H1 (cell line): ENCODE results near the gene IRF8. TPM values are rescaled to one million over a fixed set of nuclear protein-coding genes. Genes with fewer than 3 reads are reported as not detected.

Experiments used
- CTCF ChIA-PET: fragments of 300-600 bp; sonication (Branson Sonifier 250); formaldehyde crosslinking; loops from one replicate; lab custom pipeline; 2021; ENCODE audit not compliant: partially characterized antibody; lab: Charles Lee
- POLR2A ChIA-PET: fragments of 300-600 bp; sonication (Branson Sonifier 250); formaldehyde crosslinking; loops from one replicate; lab custom pipeline; 2021; ENCODE audit warnings: inconsistent platforms; ENCODE audit not compliant: partially characterized antibody; lab: Charles Lee
- DNase-seq, 2 experiments: peaks; one replicate each; pipeline versions ENCODE4 v3.0.0 to v3.0.0-alpha.2; 2010 to 2022; ENCODE audit warnings: low spot score in 2 of 2, low read depth in 1 of 2, mixed read lengths in 1 of 2
- FAIRE-seq: peaks from 2 replicates; lab custom pipeline; 2011; peaks lifted over from hg19 to GRCh38; lab: Jason Lieb, UNC
- H2AFZ ChIP-seq: 2 replicates; pipeline ENCODE4 v1.8.1; 2012; ENCODE audit warnings: low read length, inconsistent platforms
- H2AK5ac ChIP-seq: 2 replicates; pipeline ENCODE4 v1.6.1; 2013; ENCODE audit warnings: low read depth, low read length
- H2BK120ac ChIP-seq: replicated peaks from 2 replicates; pipeline ENCODE3; 2013; ENCODE audit warnings: low read depth, low read length, inconsistent platforms
- H2BK12ac ChIP-seq: 2 replicates; pipeline ENCODE4 v1.6.1; 2013; ENCODE audit warnings: low read depth, low read length
- H2BK15ac ChIP-seq: 2 replicates; pipeline ENCODE4 v1.6.1; 2013; ENCODE audit warnings: low read length
- H2BK20ac ChIP-seq: 2 replicates; pipeline ENCODE4 v1.6.1; 2013; ENCODE audit warnings: low read length
- H2BK5ac ChIP-seq: 2 replicates; pipeline ENCODE4 v1.6.1; 2013; ENCODE audit warnings: low read depth, low read length
- H3K14ac ChIP-seq: 2 replicates; pipeline ENCODE4 v1.6.1; 2013; ENCODE audit warnings: inconsistent platforms; ENCODE audit not compliant: insufficient read length
- H3K18ac ChIP-seq: 2 replicates; pipeline ENCODE4 v1.6.1; 2013; ENCODE audit warnings: low read length; ENCODE audit errors: extremely low read depth
- H3K23ac ChIP-seq: 2 replicates; pipeline ENCODE4 v1.6.1; 2013; ENCODE audit warnings: inconsistent platforms; ENCODE audit not compliant: insufficient read length
- H3K23me2 ChIP-seq: 2 replicates; pipeline ENCODE4 v1.6.1; 2013; ENCODE audit warnings: low read depth, low read length
- H3K27ac ChIP-seq: 2 replicates; pipeline ENCODE4 v1.6.1; 2011; ENCODE audit warnings: low read depth, low read length, inconsistent platforms
- H3K27me3 ChIP-seq, 4 experiments: replicated peaks in 1 of 4; 1 replicate in 1 of 4; 2 replicates in 3 of 4; pipeline versions ENCODE4 v1.6.1 to v1.8.1; 2011 to 2013; ENCODE audit warnings: low read length in 3 of 4, mild to moderate bottlenecking in 3 of 4, inconsistent platforms in 2 of 4, mixed read lengths in 2 of 4, moderate library complexity in 1 of 4; ENCODE audit not compliant: control insufficient read depth in 3 of 4, insufficient read depth in 3 of 4; ENCODE audit errors: extremely low read depth in 1 of 4
- H3K36me3 ChIP-seq, 4 experiments: 2 replicates each; pipeline versions ENCODE4 v1.6.1 to v1.8.1; 2011 to 2013; ENCODE audit warnings: mild to moderate bottlenecking in 4 of 4, low read length in 3 of 4, moderate library complexity in 2 of 4, control low read depth in 1 of 4, inconsistent platforms in 1 of 4; ENCODE audit not compliant: insufficient read depth in 4 of 4, control insufficient read depth in 2 of 4
- H3K4ac ChIP-seq: replicated peaks from 2 replicates; pipeline ENCODE3; 2013; ENCODE audit warnings: low read length, low read depth, mixed read lengths, inconsistent platforms; ENCODE audit not compliant: insufficient read length
- H3K4me1 ChIP-seq, 4 experiments: replicated peaks in 1 of 4; 1 replicate in 1 of 4; 2 replicates in 3 of 4; pipeline versions ENCODE4 v1.6.1 to v1.8.1; 2011 to 2013; ENCODE audit warnings: low read length in 3 of 4, inconsistent platforms in 2 of 4, mixed read lengths in 1 of 4; ENCODE audit not compliant: insufficient read depth in 4 of 4, control insufficient read depth in 3 of 4
- H3K4me2 ChIP-seq, 2 experiments: 2 replicates each; pipeline versions ENCODE4 v1.6.1 to v1.8.1; 2011 to 2013; ENCODE audit warnings: low read depth in 2 of 2, low read length in 2 of 2, control low read depth in 1 of 2, inconsistent platforms in 1 of 2, mild to moderate bottlenecking in 1 of 2; ENCODE audit not compliant: insufficient read depth in 1 of 2
- H3K4me3 ChIP-seq, 4 experiments: fragments of 200-600, 300-600 bp in 1 of 4; sonication (generic), shearing (Covaris generic), sonication (Bioruptor Twin) in 1 of 4; 2 replicates each; pipeline versions ENCODE4 v1.5.1 to v1.8.1; 2011 to 2016; ENCODE audit warnings: low read length in 4 of 4, low read depth in 3 of 4, control low read depth in 2 of 4, inconsistent platforms in 2 of 4, mild to moderate bottlenecking in 2 of 4, mixed read lengths in 1 of 4, moderate library complexity in 1 of 4; ENCODE audit not compliant: insufficient read depth in 2 of 4; ENCODE audit errors: extremely low read depth in 1 of 4
- H3K56ac ChIP-seq: replicated peaks from 2 replicates; pipeline ENCODE3; 2013; ENCODE audit warnings: low read depth, mild to moderate bottlenecking, mixed read lengths, low read length, inconsistent platforms; ENCODE audit not compliant: insufficient read length
- H3K79me1 ChIP-seq: 2 replicates; pipeline ENCODE4 v1.6.1; 2013; ENCODE audit warnings: low read depth, low read length, control low read depth
- H3K79me2 ChIP-seq, 2 experiments: 2 replicates each; pipeline versions ENCODE4 v1.6.1 to v1.8.1; 2012 to 2013; ENCODE audit warnings: low read length in 2 of 2, mild to moderate bottlenecking in 2 of 2, inconsistent platforms in 1 of 2; ENCODE audit not compliant: insufficient read depth in 2 of 2, control insufficient read depth in 1 of 2
- H3K9ac ChIP-seq, 4 experiments: replicated peaks in 1 of 4; 1 replicate in 1 of 4; 2 replicates in 3 of 4; pipeline versions ENCODE4 v1.6.1 to v1.8.1; 2011 to 2013; ENCODE audit warnings: low read depth in 3 of 4, low read length in 3 of 4, control low read depth in 2 of 4, mild to moderate bottlenecking in 2 of 4, moderate library complexity in 2 of 4, inconsistent platforms in 1 of 4; ENCODE audit errors: extremely low read depth in 1 of 4
- H3K9me3 ChIP-seq, 2 experiments: 2 replicates each; pipeline versions ENCODE4 v1.6.1 to v1.8.1; 2012 to 2013; ENCODE audit warnings: mild to moderate bottlenecking in 2 of 2, moderate library complexity in 2 of 2, control low read depth in 1 of 2, inconsistent platforms in 1 of 2, low read depth in 1 of 2, low read length in 1 of 2, mixed read lengths in 1 of 2; ENCODE audit not compliant: insufficient read depth in 2 of 2
- H4K20me1 ChIP-seq, 2 experiments: replicated peaks in 1 of 2; 2 replicates each; pipeline versions ENCODE3 to v1.8.1; 2011 to 2013; ENCODE audit warnings: inconsistent platforms in 2 of 2, low read length in 2 of 2, mild to moderate bottlenecking in 1 of 2; ENCODE audit not compliant: insufficient read depth in 2 of 2, control insufficient read depth in 1 of 2
- H4K5ac ChIP-seq: 2 replicates; pipeline ENCODE4 v1.6.1; 2013; ENCODE audit warnings: low read length, low read depth, mixed read lengths, inconsistent platforms; ENCODE audit not compliant: insufficient read length
- H4K8ac ChIP-seq: 2 replicates; pipeline ENCODE4 v1.8.0; 2013; ENCODE audit warnings: mild to moderate bottlenecking, moderate library complexity, low read length, inconsistent platforms; ENCODE audit not compliant: insufficient read depth; ENCODE audit errors: extremely low read depth
- H4K91ac ChIP-seq: replicated peaks from 2 replicates; pipeline ENCODE3; 2013; ENCODE audit warnings: low read length, mixed read lengths, inconsistent platforms; ENCODE audit not compliant: insufficient read length
- ASH2L ChIP-seq: fragments of 200-600, 300-600 bp; sonication (generic); IDR thresholded peaks from one replicate; pipeline ENCODE4 v1.7.1; 2017; ENCODE audit warnings: low read length
- CREB1 ChIP-seq: IDR thresholded peaks from 2 replicates; pipeline ENCODE4 v1.6.1; 2012; ENCODE audit warnings: inconsistent platforms
- JUND ChIP-seq: IDR thresholded peaks from 2 replicates; pipeline ENCODE4 v1.6.1; 2011; ENCODE audit warnings: mild to moderate bottlenecking, improper control_type of control experiment, low read length
- KDM4A ChIP-seq: IDR thresholded peaks from one replicate; pipeline ENCODE4 v1.7.1; 2012; ENCODE audit warnings: low read depth, mild to moderate bottlenecking, moderate library complexity, low read length, inconsistent platforms; ENCODE audit not compliant: severe bottlenecking
- KDM5A ChIP-seq: fragments of 200-600 bp; IDR thresholded peaks from 2 replicates; pipeline ENCODE4 v1.7.1; 2012; ENCODE audit warnings: mild to moderate bottlenecking, low read length, inconsistent platforms, mixed read lengths
- MAFK ChIP-seq: IDR thresholded peaks from 2 replicates; pipeline ENCODE4 v1.6.1; 2012; ENCODE audit warnings: low read depth, mild to moderate bottlenecking, improper control_type of control experiment, low read length
- NANOG ChIP-seq: IDR thresholded peaks from 2 replicates; pipeline ENCODE4 v1.6.1; 2011; ENCODE audit warnings: low read length, low read depth, mild to moderate bottlenecking, inconsistent platforms; ENCODE audit not compliant: insufficient read depth, poor library complexity, severe bottlenecking
- SP1 ChIP-seq: IDR thresholded peaks from 2 replicates; pipeline ENCODE4 v1.6.1; 2011; ENCODE audit warnings: low read depth, low read length
- SP4 ChIP-seq: IDR thresholded peaks from 2 replicates; pipeline ENCODE4 v1.6.1; 2012; ENCODE audit warnings: low read length, inconsistent platforms
- YY1 ChIP-seq: IDR thresholded peaks from 2 replicates; pipeline ENCODE4 v1.6.1; 2011; ENCODE audit warnings: low read depth, mild to moderate bottlenecking, low read length
- WGBS, 2 experiments: shearing (Covaris generic) in 1 of 2; methylation state at CpG; one replicate each; pipeline versions ENCODE4 v1.1.6 to v1.1.7; 2013 to 2015; ENCODE audit warnings: low lambda C conversion rate in 2 of 2, mixed read lengths in 2 of 2, inconsistent platforms in 1 of 2, low coverage in 1 of 2, missing lambda C conversion rate in 1 of 2; ENCODE audit not compliant: insufficient replicate concordance in 2 of 2, insufficient coverage in 1 of 2, insufficient read length in 1 of 2; ENCODE audit errors: extremely low coverage in 1 of 2, missing lambda C conversion rate in 1 of 2; 5-methylcytosine and 5-hydroxymethylcytosine counted together
- polyA plus RNA-seq, 7 experiments: library from polyadenylated mRNA; depleted of rRNA in 3 of 7; stranded (reverse) in 5 of 7; unstranded in 2 of 7; fragments of >200 nt in 5 of 7; fragments of 200-250 nt in 2 of 7; gene quantifications; 1 replicate in 5 of 7; 2 replicates in 1 of 7; 4 replicates in 1 of 7; pipeline versions ENCODE4 v1.2.1 to v1.2.3, GENCODE V29; 2011 to 2013; ENCODE audit warnings: missing spikeins in 2 of 7, mixed read lengths in 2 of 7
- total RNA-seq: library from RNA; stranded (reverse); fragmentation: NEBNext Ultra II Directional; extraction: Animal tissue kit (Norgen Biotek cat#: 25700); gene quantifications from 2 replicates; pipeline ENCODE4 v1.2.1, GENCODE V29; 2021
- TF ChIP-seq, protein P1 (sequence below): IDR thresholded peaks from 2 replicates; pipeline ENCODE4 v1.6.1; 2012; ENCODE audit warnings: inconsistent platforms

The IRF8 gene
- total and polyA plus RNA-seq, 2 of the 8 experiments (the other 6 are each of a cell fraction or from before 2014, with no cell fraction given): 0.35 to 2.0 TPM

DNA sequence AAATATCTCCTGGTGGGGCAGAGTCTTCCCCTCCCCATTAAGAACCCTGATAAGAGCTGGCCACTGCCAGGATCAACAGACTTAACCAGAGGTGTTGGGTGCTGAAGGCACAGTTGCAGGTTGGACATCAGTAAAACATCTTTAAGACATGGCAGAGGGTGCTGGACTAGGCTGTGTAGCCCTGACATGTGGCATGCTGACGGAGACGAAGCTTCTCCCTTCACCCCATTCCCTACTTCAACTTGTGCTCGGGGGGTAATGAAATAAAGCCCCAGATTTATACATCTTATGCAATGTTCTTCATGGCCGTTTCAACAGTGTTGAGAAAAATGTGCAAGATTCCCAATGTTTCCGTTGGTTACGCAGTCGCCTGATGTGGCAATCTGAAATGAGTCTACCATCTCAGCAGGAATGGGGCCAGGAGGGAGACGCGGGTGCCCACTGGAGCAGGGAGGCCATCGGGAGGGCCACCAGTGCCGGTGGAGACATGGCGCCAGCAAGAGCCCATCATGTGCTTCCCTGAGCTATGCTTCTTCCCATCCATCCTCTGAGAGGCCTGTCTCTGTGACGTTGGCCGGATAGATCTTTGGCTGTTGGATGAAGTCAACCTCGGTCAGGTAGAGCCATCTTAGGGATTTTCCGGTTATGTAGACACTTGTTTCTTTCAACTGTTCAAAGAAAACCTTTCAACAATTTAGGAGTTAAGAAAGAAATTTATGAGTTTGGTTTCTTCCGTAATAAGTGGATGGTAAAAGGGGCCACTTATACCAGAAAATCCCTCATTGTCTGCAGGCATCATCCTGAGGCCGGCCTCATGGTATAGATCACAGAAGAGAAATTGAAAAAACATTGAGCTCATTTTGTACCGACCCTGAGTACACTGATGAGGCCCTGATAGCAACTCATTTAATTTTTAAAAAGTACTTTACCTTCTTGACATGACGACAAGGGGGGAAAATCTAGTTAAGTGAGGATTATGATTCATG lies 6.4 kb downstream of the IRF8 start:
- Histone ChIP-seq H3K23me2 (no peaks in the 10 kb centered on the region), H3K27ac (no peak overlapping the region), H3K4me2 (no peak overlapping the region), H3K79me2 (no peaks in the 10 kb centered on the region), H2AK5ac (no peak overlapping the region), H3K9ac (no peak overlapping the region; a peak in 1 of 7 replicates), H3K36me3 (no peaks in the 10 kb centered on the region), H3K4ac (no peak overlapping the region), H2AFZ (no peak overlapping the region), H3K18ac (no peak overlapping the region), H3K14ac (no peak overlapping the region), H3K27me3 (peaks cover 0 to 9% (median 3%) of the 10 kb centered on the region in 4 experiments; a peak in 3 of 7 replicates), H2BK15ac (no peak overlapping the region), H3K56ac (no peak overlapping the region), H2BK5ac (no peak overlapping the region), H4K8ac (no peak overlapping the region), H4K20me1 (no peaks in the 10 kb centered on the region), H4K91ac (no peak overlapping the region), H3K4me3 (no peak overlapping the region), H3K9me3 (no peaks in the 10 kb centered on the region; a peak in 1 of 4 replicates), H3K23ac (no peak overlapping the region), H2BK20ac (no peak overlapping the region), H2BK12ac (no peak overlapping the region), H2BK120ac (no peak overlapping the region), H3K79me1 (no peaks in the 10 kb centered on the region), H3K4me1 (no peaks in the 10 kb centered on the region), H4K5ac (no peak overlapping the region)
- POLR2A ChIA-PET: no interaction called here
- CTCF ChIA-PET: interaction anchor here (0.7 to 3.7 kb wide), 6 partner anchors 11 to 86 kb away, joined by 3 to 16 read pairs (median 4); no protein-coding TSS in a partner anchor
- WGBS, 2 experiments: 90% methylated on average over 20 of the region's 20 CpGs; no CpG with 5 or more reads in 1 of the 2 experiments
- TF ChIP-seq SP4 (no peak), KDM4A (no peak), MAFK (no peak), NANOG (no peak), ASH2L (no peak), JUND (no peak), YY1 (no peak), CREB1 (no peak), KDM5A (no peak), SP1 (no peak)
- TF ChIP-seq, protein P1, sequence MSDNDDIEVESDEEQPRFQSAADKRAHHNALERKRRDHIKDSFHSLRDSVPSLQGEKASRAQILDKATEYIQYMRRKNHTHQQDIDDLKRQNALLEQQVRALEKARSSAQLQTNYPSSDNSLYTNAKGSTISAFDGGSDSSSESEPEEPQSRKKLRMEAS: no peak
- DNase-seq (no peak), FAIRE-seq (no peak)
